ENCODE results near the gene TDRD15.

The TDRD15 gene

DNA sequence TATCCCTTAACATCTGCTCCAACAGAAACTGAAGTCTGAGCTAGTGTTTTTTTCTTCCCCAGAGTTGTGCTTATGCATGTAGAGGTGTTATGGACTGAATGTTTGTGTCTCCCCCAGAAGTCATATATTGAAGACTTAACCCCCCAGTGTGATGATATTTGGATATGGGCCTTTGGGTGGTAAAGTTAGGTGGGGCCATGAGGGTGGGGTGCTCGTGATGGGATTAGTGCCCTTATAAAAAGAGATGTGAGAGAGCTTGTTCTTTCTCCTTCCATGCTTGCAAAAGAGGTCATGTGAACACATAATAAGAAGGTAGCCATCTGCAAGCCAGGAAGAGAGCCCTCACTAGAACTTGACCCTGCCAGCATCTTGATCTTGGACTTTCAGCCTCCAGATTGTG is 45.5 kb upstream of the TDRD15 start:
- Histone ChIP-seq H3K4me1 (ENCODE audit: control insufficient read depth, insufficient read depth, low read length) (no peaks in the 10 kb centered on the region), H3K27ac (ENCODE audit: extremely low read depth, low read depth, low read length) (no peak overlapping the region), H3K36me3 (ENCODE audit: control insufficient read depth in 2 of 2, insufficient read depth in 1 of 2, low read length in 2 of 2) (no peaks in the 10 kb centered on the region), H3K9me3 (ENCODE audit: control insufficient read depth, insufficient read depth, low read depth, low read length) (no peaks in the 10 kb centered on the region), H3K4me3 (ENCODE audit: low read depth, low read length) (no peak overlapping the region)
- CTCF ChIA-PET = interaction anchor here (1.3 kb wide), 1 partner anchor 39 kb away, joined by 3 read pairs; no protein-coding TSS in a partner anchor
- no peak for TF ChIP-seq ZFHX2 (tag by site-specific recombination; conservative IDR thresholded peaks at IDR 0.05)
- no peak for TF ChIP-seq ZNF677 (tag by site-specific recombination; IDR thresholded peaks at IDR 0.05)
- TF ChIP-seq SETDB1 (IDR thresholded peaks at IDR 0.05; ENCODE audit: insufficient read length, low read length) = no peak
- TF ChIP-seq ZNF560 (tag by site-specific recombination; IDR thresholded peaks at IDR 0.05; ENCODE audit: borderline replicate concordance) = no peak
- TF ChIP-seq ZNF791 (tag by site-specific recombination; IDR thresholded peaks at IDR 0.05) = no peak
- no peak for TF ChIP-seq SP2 (tag by site-specific recombination; IDR thresholded peaks at IDR 0.05)
- TF ChIP-seq, protein P1, sequence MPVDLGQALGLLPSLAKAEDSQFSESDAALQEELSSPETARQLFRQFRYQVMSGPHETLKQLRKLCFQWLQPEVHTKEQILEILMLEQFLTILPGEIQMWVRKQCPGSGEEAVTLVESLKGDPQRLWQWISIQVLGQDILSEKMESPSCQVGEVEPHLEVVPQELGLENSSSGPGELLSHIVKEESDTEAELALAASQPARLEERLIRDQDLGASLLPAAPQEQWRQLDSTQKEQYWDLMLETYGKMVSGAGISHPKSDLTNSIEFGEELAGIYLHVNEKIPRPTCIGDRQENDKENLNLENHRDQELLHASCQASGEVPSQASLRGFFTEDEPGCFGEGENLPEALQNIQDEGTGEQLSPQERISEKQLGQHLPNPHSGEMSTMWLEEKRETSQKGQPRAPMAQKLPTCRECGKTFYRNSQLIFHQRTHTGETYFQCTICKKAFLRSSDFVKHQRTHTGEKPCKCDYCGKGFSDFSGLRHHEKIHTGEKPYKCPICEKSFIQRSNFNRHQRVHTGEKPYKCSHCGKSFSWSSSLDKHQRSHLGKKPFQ (tag by site-specific recombination; IDR thresholded peaks at IDR 0.05) = no peak
- TF ChIP-seq, protein P2, sequence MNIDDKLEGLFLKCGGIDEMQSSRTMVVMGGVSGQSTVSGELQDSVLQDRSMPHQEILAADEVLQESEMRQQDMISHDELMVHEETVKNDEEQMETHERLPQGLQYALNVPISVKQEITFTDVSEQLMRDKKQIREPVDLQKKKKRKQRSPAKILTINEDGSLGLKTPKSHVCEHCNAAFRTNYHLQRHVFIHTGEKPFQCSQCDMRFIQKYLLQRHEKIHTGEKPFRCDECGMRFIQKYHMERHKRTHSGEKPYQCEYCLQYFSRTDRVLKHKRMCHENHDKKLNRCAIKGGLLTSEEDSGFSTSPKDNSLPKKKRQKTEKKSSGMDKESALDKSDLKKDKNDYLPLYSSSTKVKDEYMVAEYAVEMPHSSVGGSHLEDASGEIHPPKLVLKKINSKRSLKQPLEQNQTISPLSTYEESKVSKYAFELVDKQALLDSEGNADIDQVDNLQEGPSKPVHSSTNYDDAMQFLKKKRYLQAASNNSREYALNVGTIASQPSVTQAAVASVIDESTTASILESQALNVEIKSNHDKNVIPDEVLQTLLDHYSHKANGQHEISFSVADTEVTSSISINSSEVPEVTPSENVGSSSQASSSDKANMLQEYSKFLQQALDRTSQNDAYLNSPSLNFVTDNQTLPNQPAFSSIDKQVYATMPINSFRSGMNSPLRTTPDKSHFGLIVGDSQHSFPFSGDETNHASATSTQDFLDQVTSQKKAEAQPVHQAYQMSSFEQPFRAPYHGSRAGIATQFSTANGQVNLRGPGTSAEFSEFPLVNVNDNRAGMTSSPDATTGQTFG (tag by site-specific recombination; IDR thresholded peaks at IDR 0.05; ENCODE audit: borderline replicate concordance) = no peak
- TF ChIP-seq GLI4 (tag by site-specific recombination; IDR thresholded peaks at IDR 0.05) = no peak
- TF ChIP-seq ZNF658 (tag by site-specific recombination; IDR thresholded peaks at IDR 0.05) = no peak
- POLR2A ChIA-PET = no interaction called here

- TF ChIP-seq ZNF585B (tag by site-specific recombination; IDR thresholded peaks at IDR 0.05) = no peak
- no peak for TF ChIP-seq YY1 (tag by site-specific recombination; IDR thresholded peaks at IDR 0.05)
- no peak for TF ChIP-seq ZFHX2 (tag by site-specific recombination; conservative IDR thresholded peaks at IDR 0.05)
- TF ChIP-seq ZNF530 (tag by site-specific recombination; IDR thresholded peaks at IDR 0.05; ENCODE audit: low read depth) = no peak
- no peak for TF ChIP-seq ZBTB20 (tag by site-specific recombination; IDR thresholded peaks at IDR 0.05)
- no peak for TF ChIP-seq SETDB1 (IDR thresholded peaks at IDR 0.05; ENCODE audit: insufficient read length, low read length)
- TF ChIP-seq, protein P3, sequence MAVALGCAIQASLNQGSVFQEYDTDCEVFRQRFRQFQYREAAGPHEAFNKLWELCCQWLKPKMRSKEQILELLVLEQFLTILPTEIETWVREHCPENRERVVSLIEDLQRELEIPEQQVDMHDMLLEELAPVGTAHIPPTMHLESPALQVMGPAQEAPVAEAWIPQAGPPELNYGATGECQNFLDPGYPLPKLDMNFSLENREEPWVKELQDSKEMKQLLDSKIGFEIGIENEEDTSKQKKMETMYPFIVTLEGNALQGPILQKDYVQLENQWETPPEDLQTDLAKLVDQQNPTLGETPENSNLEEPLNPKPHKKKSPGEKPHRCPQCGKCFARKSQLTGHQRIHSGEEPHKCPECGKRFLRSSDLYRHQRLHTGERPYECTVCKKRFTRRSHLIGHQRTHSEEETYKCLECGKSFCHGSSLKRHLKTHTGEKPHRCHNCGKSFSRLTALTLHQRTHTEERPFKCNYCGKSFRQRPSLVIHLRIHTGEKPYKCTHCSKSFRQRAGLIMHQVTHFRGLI (tag by site-specific recombination; IDR thresholded peaks at IDR 0.05) = no peak
- TF ChIP-seq ZNF707 (tag by site-specific recombination; IDR thresholded peaks at IDR 0.05) = no peak
- no peak for TF ChIP-seq ZNF24 (tag by site-specific recombination; IDR thresholded peaks at IDR 0.05)
- no peak for TF ChIP-seq ZBTB21 (tag by site-specific recombination; IDR thresholded peaks at IDR 0.05)
- TF ChIP-seq ZNF626 (tag by site-specific recombination; IDR thresholded peaks at IDR 0.05) = no peak
- no peak for TF ChIP-seq ZNF670 (tag by site-specific recombination; IDR thresholded peaks at IDR 0.05; ENCODE audit: low read depth)
- no peak for TF ChIP-seq GLIS2 (tag by site-specific recombination; IDR thresholded peaks at IDR 0.05)
- no peak for TF ChIP-seq REST (tag by site-specific recombination; IDR thresholded peaks at IDR 0.05)
- no peak for TF ChIP-seq ZNF394 (tag by site-specific recombination; IDR thresholded peaks at IDR 0.05; ENCODE audit: borderline replicate concordance)
- TF ChIP-seq ZFP3 (tag by site-specific recombination; IDR thresholded peaks at IDR 0.05; ENCODE audit: low read depth) = no peak
- TF ChIP-seq ZNF121 (tag by site-specific recombination; IDR thresholded peaks at IDR 0.05) = no peak
- no peak for TF ChIP-seq ZNF747 (tag by site-specific recombination; IDR thresholded peaks at IDR 0.05)
- TF ChIP-seq ZNF175 (tag by site-specific recombination; IDR thresholded peaks at IDR 0.05) = no peak
- H3K4me1 ChIP-seq (ENCODE audit: control insufficient read depth, insufficient read depth, low read length) = no peaks in the 10 kb centered on the region
- no peak overlapping the region for H3K27ac ChIP-seq (ENCODE audit: extremely low read depth, low read depth, low read length)
- no peaks in the 10 kb centered on the region for H3K9me3 ChIP-seq (ENCODE audit: control insufficient read depth, insufficient read depth, low read depth, low read length)
- H3K4me3 ChIP-seq (ENCODE audit: low read depth, low read length) = no peak overlapping the region
- H3K36me3 ChIP-seq (ENCODE audit: control insufficient read depth in 2 of 2, insufficient read depth in 1 of 2, low read length in 2 of 2) = no peaks in the 10 kb centered on the region
- CTCF ChIA-PET = no interaction called here
- POLR2A ChIA-PET = no interaction called here
Measured at GRCh38 chr2:21083482-21083881, 40.3 kb upstream of the TDRD15 start.
